CD4-positive, alpha-beta T cell treated with Interleukin-6 at 100 ng/mL for 8 hours (primary cell): Measurements from ENCODE around the gene ARRDC4.

ENCODE experiments used
- DNase-seq: peaks from one replicate; pipeline ENCODE4 v3.0.0-alpha.2; 2020; ENCODE audit warnings: mixed read lengths, low spot score

ARRDC4 gene, protein sequence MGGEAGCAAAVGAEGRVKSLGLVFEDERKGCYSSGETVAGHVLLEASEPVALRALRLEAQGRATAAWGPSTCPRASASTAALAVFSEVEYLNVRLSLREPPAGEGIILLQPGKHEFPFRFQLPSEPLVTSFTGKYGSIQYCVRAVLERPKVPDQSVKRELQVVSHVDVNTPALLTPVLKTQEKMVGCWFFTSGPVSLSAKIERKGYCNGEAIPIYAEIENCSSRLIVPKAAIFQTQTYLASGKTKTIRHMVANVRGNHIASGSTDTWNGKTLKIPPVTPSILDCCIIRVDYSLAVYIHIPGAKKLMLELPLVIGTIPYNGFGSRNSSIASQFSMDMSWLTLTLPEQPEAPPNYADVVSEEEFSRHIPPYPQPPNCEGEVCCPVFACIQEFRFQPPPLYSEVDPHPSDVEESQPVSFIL

DNA sequence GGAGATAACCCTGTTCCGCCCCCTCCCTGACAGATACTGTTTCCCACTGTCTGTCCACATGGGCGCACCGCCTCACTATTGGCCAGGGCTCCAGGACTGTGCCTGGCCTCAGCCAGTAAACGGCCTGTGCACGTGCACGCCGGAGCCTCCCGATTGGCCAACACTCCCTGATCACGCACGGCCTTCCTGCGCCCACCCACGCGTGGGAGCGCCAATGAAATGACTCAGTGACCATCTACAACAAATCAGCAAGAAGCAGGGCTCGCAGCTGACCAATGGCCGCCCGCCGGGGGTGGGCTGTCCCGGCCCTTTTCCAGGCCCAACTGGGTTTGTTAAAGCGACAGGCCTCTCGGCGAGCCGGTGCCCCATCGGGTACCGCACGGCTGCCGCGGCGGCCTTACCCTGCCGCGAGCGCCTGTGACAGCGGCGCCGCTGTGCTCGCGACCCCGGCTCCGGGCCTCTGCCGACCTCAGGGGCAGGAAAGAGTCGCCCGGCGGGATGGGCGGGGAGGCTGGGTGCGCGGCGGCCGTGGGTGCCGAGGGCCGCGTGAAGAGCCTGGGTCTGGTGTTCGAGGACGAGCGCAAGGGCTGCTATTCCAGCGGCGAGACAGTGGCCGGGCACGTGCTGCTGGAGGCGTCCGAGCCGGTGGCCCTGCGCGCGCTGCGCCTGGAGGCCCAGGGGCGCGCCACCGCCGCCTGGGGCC is at the start of gene ARRDC4:
Gene ARRDC4, plus strand, starts transcription at position 340 of the 703 bp plus-strand sequence. Its CDS starts 159 bp downstream, at position 499.
- peak; percentile 97 for DNase-seq

DNA sequence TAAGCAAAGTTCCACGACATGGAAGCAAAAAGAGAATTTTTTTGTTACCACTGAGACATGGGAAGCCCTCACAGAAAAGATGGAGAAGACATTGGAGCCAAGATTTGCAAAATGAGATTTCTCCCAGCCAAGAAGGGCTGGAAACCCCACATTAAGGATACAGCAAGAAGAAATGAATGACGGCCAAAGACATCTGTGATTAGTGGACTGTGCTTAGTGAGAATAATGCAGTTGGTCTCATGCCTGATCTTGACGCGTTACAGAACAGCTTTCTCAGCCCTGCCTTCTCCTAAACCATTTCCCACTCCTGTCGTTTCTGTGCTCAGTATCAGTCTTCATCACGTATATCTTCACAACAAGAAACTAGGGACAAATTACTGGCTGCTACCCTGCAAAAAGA is 45.8 kb upstream of the ARRDC4 start:
- DNase-seq: no peak

GRCh38 chr15:97915261-97915660 is 45.2 kb upstream of the ARRDC4 start:
- DNase-seq: no peak

- no peak for DNase-seq
Observed at GRCh38 chr15:97921296-97921865, 39.1 kb upstream of the ARRDC4 start.

GRCh38 chr15:97929456-97930229 is 30.9 kb upstream of the ARRDC4 start:
- no peak for DNase-seq

GRCh38 chr15:97930230-97930629 is 30.3 kb upstream of the ARRDC4 start:
- no peak for DNase-seq

GRCh38 chr15:97931314-97931713 is 29.2 kb upstream of the ARRDC4 start:
- no peak for DNase-seq

DNA sequence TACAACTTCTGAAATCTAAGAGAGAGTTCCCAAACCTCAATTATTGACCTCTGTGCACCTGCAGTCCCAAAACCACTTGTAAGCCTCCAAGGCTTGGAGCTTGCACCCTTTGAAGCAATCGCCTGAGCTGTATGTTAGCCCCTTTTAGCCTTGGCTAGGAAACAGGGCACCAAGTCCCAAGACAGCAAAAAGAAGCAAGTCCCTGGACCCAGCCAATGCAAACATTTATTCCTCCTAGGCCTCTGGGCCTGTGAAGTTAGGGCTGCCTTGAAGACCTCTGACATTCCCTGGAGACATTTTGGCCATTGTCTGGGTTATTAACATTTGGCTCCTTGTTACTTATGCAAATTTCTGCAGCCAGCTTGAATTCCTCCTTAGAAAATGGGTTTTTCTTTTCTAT is 26.9 kb upstream of the ARRDC4 start:
- DNase-seq: no peak

- DNase-seq: no peak
Observed at GRCh38 chr15:97940993-97941392, 19.5 kb upstream of the ARRDC4 start.

- DNase-seq: no peak
Observed at GRCh38 chr15:97941572-97941971, 18.9 kb upstream of the ARRDC4 start.

GRCh38 chr15:97944724-97945123 is 15.8 kb upstream of the ARRDC4 start:
- no peak for DNase-seq

GRCh38 chr15:97947465-97948260 is 12.8 kb upstream of the ARRDC4 start:
- DNase-seq: no peak

- DNase-seq: no peak
Observed at GRCh38 chr15:97953254-97953653, 7.2 kb upstream of the ARRDC4 start.

DNA sequence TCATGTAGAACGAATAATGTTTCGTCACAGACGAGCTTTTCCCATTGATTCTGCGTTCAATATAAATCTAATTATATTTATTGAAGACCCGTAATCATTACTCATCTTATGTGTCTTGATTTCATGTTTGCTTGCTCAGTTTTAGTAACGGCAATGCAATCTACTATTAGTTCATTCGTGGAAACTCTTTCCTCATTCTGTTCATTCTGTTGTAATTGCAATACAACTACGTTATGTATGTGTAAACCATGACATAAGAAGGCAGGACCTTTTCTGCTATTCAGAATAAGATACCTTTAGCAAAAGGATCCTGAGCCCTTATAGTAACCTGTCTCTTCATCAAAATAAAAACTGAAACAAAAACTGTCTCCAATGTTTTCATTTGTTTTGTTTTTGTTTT is 6.8 kb upstream of the ARRDC4 start:
- no peak for DNase-seq

DNA sequence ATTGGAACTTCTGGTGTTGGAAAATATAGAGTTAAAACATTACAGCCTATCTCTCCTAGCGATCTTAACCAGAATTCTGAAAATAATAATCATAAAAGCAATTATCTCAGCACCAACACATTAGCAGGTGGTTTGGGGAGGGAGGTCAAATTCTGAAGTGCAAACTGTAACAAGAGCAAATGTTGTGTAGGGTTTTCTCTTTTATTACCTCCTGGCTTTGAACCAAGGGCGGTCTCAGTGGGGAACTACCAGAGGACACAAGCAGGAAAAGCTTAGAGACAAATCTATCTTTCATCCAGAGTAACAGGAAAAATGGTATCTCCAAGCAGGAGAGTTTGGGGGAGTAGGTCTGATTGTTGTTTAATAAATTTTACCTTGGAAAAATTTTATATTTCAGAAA is 5.5 kb upstream of the ARRDC4 start:
- no peak for DNase-seq

GRCh38 chr15:97955529-97955928 is 5.0 kb upstream of the ARRDC4 start:
- DNase-seq: no peak

DNA sequence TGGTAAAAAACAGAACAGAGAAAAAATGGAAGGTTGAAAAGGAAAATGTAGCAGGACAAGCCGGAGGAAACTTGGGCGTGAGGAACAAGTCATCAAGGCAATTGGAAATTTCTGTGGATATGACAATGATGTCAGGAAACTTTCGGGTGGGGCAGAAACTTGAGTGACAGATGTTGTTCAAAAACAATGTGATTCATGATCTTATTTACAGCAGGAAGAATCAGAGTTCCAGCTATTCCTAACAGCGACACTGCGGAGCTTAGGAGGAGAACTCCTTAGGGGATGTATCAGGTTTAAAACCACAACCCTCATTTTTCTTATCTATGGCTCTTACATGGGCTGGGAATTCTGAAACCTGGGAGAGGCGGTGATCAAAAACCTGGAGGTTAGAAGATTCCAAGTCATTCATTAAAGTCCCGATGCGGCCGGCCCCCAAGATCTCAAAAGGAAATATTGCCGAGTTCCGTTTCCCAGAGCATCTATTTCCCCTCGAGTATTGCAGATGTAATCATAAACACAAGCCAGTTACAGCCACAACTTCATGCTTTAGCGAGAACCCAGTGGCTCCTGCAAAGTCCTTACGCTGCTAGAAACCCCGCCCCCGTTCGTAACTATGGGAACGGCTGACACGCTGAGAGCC is 659 bp upstream of the ARRDC4 start:
- DNase-seq: no peak

DNA sequence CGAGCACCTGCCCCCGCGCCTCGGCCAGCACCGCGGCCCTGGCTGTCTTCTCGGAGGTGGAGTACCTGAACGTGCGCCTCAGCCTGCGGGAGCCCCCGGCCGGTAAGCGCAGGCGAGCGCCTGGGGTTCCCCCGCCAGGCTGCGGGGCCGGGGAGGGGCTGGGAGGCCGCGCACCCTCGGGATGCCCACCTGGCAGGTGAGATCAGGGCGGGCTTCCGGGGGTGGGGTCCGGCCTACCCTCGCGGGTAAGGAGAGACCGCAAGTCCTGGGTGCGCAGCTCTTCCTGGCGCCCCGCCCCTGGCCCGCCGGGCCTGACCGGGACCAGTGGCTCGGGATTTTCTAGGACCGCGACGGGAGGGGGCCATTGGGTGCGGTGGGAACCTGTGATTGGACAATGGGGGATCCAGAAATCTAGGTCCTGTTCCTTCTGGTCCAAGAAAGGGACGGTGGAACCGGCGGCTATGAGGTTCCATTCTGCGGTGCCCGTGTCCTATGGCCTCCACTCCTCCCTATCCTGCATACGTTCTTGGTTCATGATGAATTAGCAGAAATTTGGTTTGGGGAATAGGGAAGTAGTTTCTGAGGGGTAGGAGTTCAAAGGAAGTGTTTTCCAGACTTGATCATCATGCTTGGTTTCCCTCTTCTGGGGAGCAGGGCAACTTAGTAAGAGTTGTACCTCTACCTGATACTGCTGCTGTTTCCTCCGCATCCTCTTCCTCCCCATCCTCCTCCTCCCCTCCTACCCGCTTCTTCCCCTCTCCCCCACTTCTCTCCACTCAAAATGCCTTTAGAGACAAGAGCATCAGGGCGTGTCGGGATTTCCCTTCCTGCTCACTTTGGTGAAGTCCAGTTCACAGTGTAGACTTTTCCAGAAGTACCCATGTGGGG is 808 bp downstream of the ARRDC4 start:
- no peak for DNase-seq

DNA sequence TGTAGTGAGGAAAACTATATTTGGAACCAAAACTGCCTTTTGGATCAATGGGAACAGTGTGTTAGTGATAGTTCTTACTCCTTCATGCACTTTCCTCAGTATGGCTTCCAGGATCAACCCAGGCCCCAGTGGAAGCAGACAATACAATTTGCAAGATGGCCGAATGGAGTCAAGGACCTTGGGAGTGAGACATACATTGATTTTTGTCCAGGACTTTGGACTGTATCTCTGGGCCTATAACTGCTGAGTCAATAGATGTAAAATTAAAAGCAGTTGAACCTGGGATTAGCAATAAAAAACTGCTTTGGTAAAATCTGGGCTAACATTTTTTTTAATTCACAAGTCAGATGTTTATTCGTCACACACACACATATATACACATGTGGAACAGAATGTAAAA is 1.8 kb downstream of the ARRDC4 start:
- DNase-seq: no peak

DNA sequence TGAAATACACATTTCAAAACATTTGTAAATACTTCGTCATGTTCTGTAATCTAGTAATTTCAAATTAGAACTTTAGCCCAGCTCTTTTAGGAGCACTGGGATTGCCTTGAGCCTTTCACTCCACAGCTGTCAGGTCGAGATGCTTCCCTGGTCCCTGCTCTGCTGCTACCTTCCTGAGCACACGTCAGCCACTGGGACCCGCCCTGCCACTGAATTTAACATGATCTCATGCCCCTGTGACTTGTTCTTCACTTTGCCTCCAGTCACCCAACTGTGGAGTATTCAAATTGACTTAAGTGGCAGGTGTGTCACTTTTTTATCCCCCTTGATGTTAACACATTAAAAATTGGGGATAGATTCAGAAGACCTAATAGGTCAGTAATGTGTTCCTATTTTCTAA is 3.3 kb downstream of the ARRDC4 start:
- DNase-seq: no peak
